Activated T-helper 2 cell treated with anti-CD3 and anti-CD28 coated beads, Interferon-gamma antibody, Interleukin-2, Interleukin-4, amounts not matched to agents 10 μg/mL and 5 μg/mL and 100 μg/mL, durations not matched to agents 14 hours and 24 hours and 36 hours (primary cell): ENCODE data around the gene NBPF20. TPM values are rescaled to one million over a fixed set of nuclear protein-coding genes. Genes with fewer than 3 reads are reported as not detected.
"Not testable (repeated sequence)": the region's sequence is repeated elsewhere in the genome, so short reads cannot be mapped to it uniquely, and the experiment has no call there.

Experiments
- DNase-seq: peaks from one replicate; pipeline ENCODE4 v3.0.0; 2021; ENCODE audit warnings: low spot score
- H3K27ac Mint-ChIP-seq: one replicate; pipeline ENCODE4 v1.8.0; 2021; ENCODE audit warnings: mixed read lengths
- H3K27me3 Mint-ChIP-seq: one replicate; pipeline ENCODE4 v1.8.0; 2021; ENCODE audit warnings: low read depth, mixed read lengths
- H3K36me3 Mint-ChIP-seq: one replicate; pipeline ENCODE4 v1.8.0; 2021; ENCODE audit warnings: low read depth, mixed read lengths
- H3K4me1 Mint-ChIP-seq: one replicate; pipeline ENCODE4 v1.8.0; 2021; ENCODE audit warnings: low read depth, mixed read lengths
- H3K4me3 Mint-ChIP-seq: one replicate; pipeline ENCODE4 v1.8.0; 2021; ENCODE audit warnings: low read depth, mild to moderate bottlenecking, moderate library complexity, mixed read lengths
- H3K9me3 Mint-ChIP-seq: one replicate; pipeline ENCODE4 v1.8.0; 2021; ENCODE audit warnings: mixed read lengths
- intact Hi-C: fragments of 100-400 bp; cut with micrococcal nuclease; formaldehyde crosslinking; loops from one replicate; pipeline ENCODE4 v1.15.1; 2023
- total RNA-seq: library from RNA; stranded (reverse); gene quantifications from 2 replicates; pipeline ENCODE4 v1.2.3, GENCODE V29; 2022

The NBPF20 gene
- total RNA-seq, 1 donor from 2014 or later, result 0.82 TPM

DNA sequence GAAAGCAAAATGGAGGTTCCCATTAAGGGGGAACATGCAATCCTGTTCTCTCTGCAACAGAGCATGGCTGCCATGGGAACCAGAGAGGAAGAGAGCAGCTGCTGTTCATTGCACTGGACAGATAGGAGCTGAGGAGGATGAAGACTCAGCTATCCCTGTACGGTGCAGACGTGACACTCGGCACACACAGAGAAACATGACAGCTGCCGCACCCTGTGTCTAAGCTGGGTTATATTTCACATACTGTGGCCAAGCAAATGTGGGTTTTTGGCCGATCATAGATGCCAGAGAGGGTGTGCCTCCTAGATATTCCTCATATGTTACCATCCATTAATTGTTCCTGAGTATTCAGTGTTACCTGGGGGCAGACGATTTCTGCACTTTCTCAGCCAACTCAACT, 24.7 kb downstream of the NBPF20 start:
- H3K27me3 Mint-ChIP-seq, H3K4me1 Mint-ChIP-seq, DNase-seq, intact Hi-C loops, H3K4me3 Mint-ChIP-seq, H3K9me3 Mint-ChIP-seq, H3K27ac Mint-ChIP-seq, H3K36me3 Mint-ChIP-seq: not testable (repeated sequence)

Other genes starting within 250 kb of the NBPF20 start
- not detected in 2 replicates for gene PPIAL4D, start 183.4 kb downstream of the NBPF20 start, total RNA-seq
- 28.9 and 30.0 TPM in 2 replicates for gene GPR89A, start 182.4 kb upstream of the NBPF20 start, total RNA-seq